K562 (cell line): ENCODE results near the gene MRGPRF. TPM values are rescaled to one million over a fixed set of nuclear protein-coding genes. Genes with fewer than 3 reads are reported as not detected.
A peak's percentile ranks its signal among the peaks of the same experiment; 100 is the strongest.

ENCODE experiments used
- ATAC-seq: fragments of 200-7000 bp; cut with Tn5 transposase; 3 replicates; pipeline ENCODE4 v1.9.1; 2020; ENCODE audit warnings: moderate library complexity
- BruUV-seq: library from RNA; stranded (reverse); fragments of 400-500 nt; replicated peaks from 2 replicates; lab custom pipeline; 2021; lab: Mats Ljungman, UMichigan
- CTCF ChIA-PET: fragments of 300-600 bp; formaldehyde crosslinking; extraction: SDS; loops from one replicate; lab custom pipeline; 2021; ENCODE audit warnings: low intra/inter-chr PET ratio; lab: Yijun Ruan, JAX
- POLR2A ChIA-PET: fragments of 300-600, 350-650 bp; sonication (Branson Sonifier 250); formaldehyde crosslinking; extraction: SDS; loops from one replicate; lab custom pipeline; 2021; ENCODE audit warnings: antibody characterized with exemption, inconsistent platforms; lab: Yijun Ruan, JAX
- DNase-seq, 4 experiments: peaks; one replicate each; pipeline versions ENCODE4 v3.0.0 to v3.0.0-alpha.2; 2011 to 2018; ENCODE audit warnings: low spot score in 3 of 4, mixed read lengths in 3 of 4; ENCODE audit errors: extremely low read depth in 1 of 4
- FAIRE-seq: peaks from 2 replicates; lab custom pipeline; 2011; peaks lifted over from hg19 to GRCh38; lab: Jason Lieb, UNC
- H2AFZ ChIP-seq: 2 replicates; pipeline ENCODE4 v1.6.0; 2011; ENCODE audit warnings: low read depth, low read length, control low read depth, inconsistent platforms
- H3K27ac ChIP-seq: fragments of 200-600 bp; 3 replicates; pipeline ENCODE4 v1.8.0; 2011; ENCODE audit warnings: low read depth, mild to moderate bottlenecking, control low read depth, inconsistent platforms, low read length, moderate library complexity, mixed read lengths; ENCODE audit errors: extremely low read depth
- H3K27me3 ChIP-seq, 2 experiments: fragments of 300-600 bp in 1 of 2; 2 replicates in 1 of 2; 3 replicates in 1 of 2; pipeline versions ENCODE4 v1.6.0 to v1.8.0; 2011; ENCODE audit warnings: inconsistent platforms in 2 of 2, low read length in 2 of 2, mild to moderate bottlenecking in 1 of 2, mixed read lengths in 1 of 2, moderate library complexity in 1 of 2; ENCODE audit not compliant: control insufficient read depth in 2 of 2, insufficient read depth in 2 of 2
- H3K36me3 ChIP-seq: fragments of 300-600 bp; 3 replicates; pipeline ENCODE4 v1.8.0; 2011; ENCODE audit warnings: mild to moderate bottlenecking, low read length, inconsistent platforms; ENCODE audit not compliant: control insufficient read depth, insufficient read depth
- H3K4me1 ChIP-seq, 2 experiments: fragments of 200-600 bp in 1 of 2; replicated peaks in 1 of 2; 2 replicates in 1 of 2; 3 replicates in 1 of 2; pipeline versions ENCODE4 v1.5.1 to v1.8.0; 2011; ENCODE audit warnings: inconsistent platforms in 2 of 2, low read length in 2 of 2, mild to moderate bottlenecking in 1 of 2, mixed read lengths in 1 of 2, moderate library complexity in 1 of 2; ENCODE audit not compliant: control insufficient read depth in 2 of 2, insufficient read depth in 2 of 2
- H3K4me2 ChIP-seq: 2 replicates; pipeline ENCODE4 v1.6.1; 2011; ENCODE audit warnings: low read length, control low read depth, inconsistent platforms, mixed read lengths; ENCODE audit not compliant: insufficient read depth
- H3K4me3 ChIP-seq: fragments of 200-600 bp; sonication (generic), shearing (Covaris generic); 2 replicates; pipeline ENCODE4 v1.5.1; 2016; ENCODE audit warnings: control low read depth, inconsistent platforms
- H3K79me2 ChIP-seq: fragments of 200-600 bp; 3 replicates; pipeline ENCODE4 v1.8.0; 2011; ENCODE audit warnings: low read length, inconsistent platforms; ENCODE audit not compliant: control insufficient read depth, insufficient read depth
- H3K9ac ChIP-seq, 2 experiments: 2 replicates each; pipeline versions ENCODE4 v1.6.0 to v1.6.1; 2011; ENCODE audit warnings: low read depth in 2 of 2, low read length in 2 of 2, control low read depth in 1 of 2, inconsistent platforms in 1 of 2, mild to moderate bottlenecking in 1 of 2, mixed read lengths in 1 of 2; ENCODE audit not compliant: insufficient read depth in 1 of 2
- H3K9me1 ChIP-seq: one replicate; pipeline ENCODE4 v1.6.0; 2011; ENCODE audit warnings: inconsistent platforms, mild to moderate bottlenecking, low read length, moderate library complexity; ENCODE audit not compliant: control insufficient read depth, insufficient read depth
- H3K9me3 ChIP-seq: replicated peaks from 2 replicates; pipeline ENCODE4 v1.5.1; 2011; ENCODE audit warnings: low read depth, low read length, inconsistent platforms; ENCODE audit not compliant: control insufficient read depth, insufficient read depth
- H4K20me1 ChIP-seq: replicated peaks from 2 replicates; pipeline ENCODE4 v1.6.1; 2011; ENCODE audit warnings: low read length, inconsistent platforms, mixed read lengths; ENCODE audit not compliant: control insufficient read depth, insufficient read depth
- ARID1B ChIP-seq: fragments of 450-650 bp; IDR thresholded peaks from 2 replicates; pipeline ENCODE4 v1.6.1; 2016; ENCODE audit warnings: antibody characterized with exemption, mild to moderate bottlenecking, inconsistent platforms
- BRF2 ChIP-seq: IDR thresholded peaks from 3 replicates; pipeline ENCODE4 v1.6.1; 2011; ENCODE audit warnings: borderline replicate concordance, mild to moderate bottlenecking; ENCODE audit not compliant: insufficient read length, insufficient read depth
- CEBPB ChIP-seq: fragments of 450-650 bp; IDR thresholded peaks from 2 replicates; pipeline ENCODE4 v1.6.1; 2016; ENCODE audit warnings: missing genetic modification characterization, missing compliant biosample characterization
- HNRNPK ChIP-seq: fragments of 200-400 bp; formaldehyde crosslinking; IDR thresholded peaks from one replicate; pipeline ENCODE4 v1.6.1; 2018; ENCODE audit warnings: mild to moderate bottlenecking, low read depth, low read length; ENCODE audit not compliant: poor library complexity, severe bottlenecking
- MCM2 ChIP-seq: fragments of 450-650 bp; IDR thresholded peaks from 2 replicates; pipeline ENCODE4 v1.6.1; 2017; ENCODE audit warnings: low read depth, mild to moderate bottlenecking
- NCOA1 ChIP-seq: fragments of 450-650 bp; IDR thresholded peaks from 2 replicates; pipeline ENCODE4 v1.6.1; 2016; ENCODE audit warnings: low read depth
- PHB ChIP-seq: fragments of 250-450 bp; sonication (Bioruptor Pico); IDR thresholded peaks from 2 replicates; pipeline ENCODE4 v1.5.0; 2021
- RBM17 ChIP-seq: fragments of 200-400 bp; formaldehyde crosslinking; IDR thresholded peaks from 2 replicates; pipeline ENCODE4 v1.6.1; 2017; ENCODE audit warnings: low read depth, mild to moderate bottlenecking, low read length, borderline replicate concordance
- RBM39 ChIP-seq: fragments of 200-400 bp; formaldehyde crosslinking; optimal IDR thresholded peaks from 2 replicates; pipeline ENCODE3; 2018; ENCODE audit warnings: low read depth, low read length
- SRSF1 ChIP-seq: fragments of 200-400 bp; formaldehyde crosslinking; IDR thresholded peaks from 2 replicates; pipeline ENCODE4 v1.6.1; 2017; ENCODE audit warnings: mild to moderate bottlenecking, low read depth, low read length, moderate library complexity
- ZFP36 ChIP-seq: fragments of 150-350 bp; IDR thresholded peaks from 2 replicates; pipeline ENCODE4 v1.6.1; 2018; ENCODE audit warnings: low read length, low read depth; ENCODE audit not compliant: partially characterized antibody
- ZNF780A ChIP-seq: fragments of 250-450 bp; sonication (Bioruptor Pico); IDR thresholded peaks from 2 replicates; pipeline ENCODE4 v1.5.0; 2021; ENCODE audit warnings: mild to moderate bottlenecking
- WGBS: fragments of 100-300 bp; shearing (Covaris generic); methylation state at CpG from one replicate; pipeline ENCODE4 v1.1.6; 2016; ENCODE audit warnings: low coverage, mixed read lengths; ENCODE audit not compliant: insufficient coverage; ENCODE audit errors: missing lambda C conversion rate; 5-methylcytosine and 5-hydroxymethylcytosine counted together
- in situ Hi-C: fragments of 300-500 bp; cut with MboI; formaldehyde crosslinking; loops from 4 replicates; pipeline ENCODE4 v1.15.0; 2018; ENCODE audit warnings: inconsistent platforms, mixed read lengths
- intact Hi-C: fragments of 100-400 bp; cut with micrococcal nuclease; formaldehyde crosslinking; loops from 2 replicates; pipeline ENCODE4 v1.14.2; 2022
- polyA plus RNA-seq, 8 experiments: library from polyadenylated mRNA; depleted of rRNA in 4 of 8; stranded (reverse) in 5 of 8; unstranded in 3 of 8; fragments of >200 nt; fragmentation: Nextera tagmentation in 2 of 8; fragmentation: Illumina TruSeq in 1 of 8; extraction: Ambion mirVana in 2 of 8; extraction: Trizol in 1 of 8; gene quantifications; 2 replicates each; pipeline versions ENCODE4 v1.2.1 to v1.2.3, GENCODE V29; 2011 to 2014; ENCODE audit warnings: inconsistent platforms in 1 of 8, missing spikeins in 1 of 8
- total RNA-seq, 7 experiments: library from RNA; depleted of rRNA in 6 of 7; stranded (reverse); fragments of >200 nt in 6 of 7; fragmentation: Illumina TruSeq in 2 of 7; extraction: Trizol in 2 of 7; gene quantifications; 2 replicates each; pipeline versions ENCODE4 v1.2.1 to v1.2.3, GENCODE V29; 2011 to 2021; ENCODE audit warnings: low replicate concordance in 1 of 7
- TF ChIP-seq, protein P1 (sequence below): fragments of 250-450 bp; sonication (Bioruptor Pico); IDR thresholded peaks from 2 replicates; pipeline ENCODE4 v1.4.0; 2020; ENCODE audit warnings: mild to moderate bottlenecking, moderate library complexity

Gene MRGPRF
- total and polyA plus RNA-seq, 9 of the 15 experiments (the other 6 are each of a cell fraction or from before 2014, with no cell fraction given), result not detected

DNA sequence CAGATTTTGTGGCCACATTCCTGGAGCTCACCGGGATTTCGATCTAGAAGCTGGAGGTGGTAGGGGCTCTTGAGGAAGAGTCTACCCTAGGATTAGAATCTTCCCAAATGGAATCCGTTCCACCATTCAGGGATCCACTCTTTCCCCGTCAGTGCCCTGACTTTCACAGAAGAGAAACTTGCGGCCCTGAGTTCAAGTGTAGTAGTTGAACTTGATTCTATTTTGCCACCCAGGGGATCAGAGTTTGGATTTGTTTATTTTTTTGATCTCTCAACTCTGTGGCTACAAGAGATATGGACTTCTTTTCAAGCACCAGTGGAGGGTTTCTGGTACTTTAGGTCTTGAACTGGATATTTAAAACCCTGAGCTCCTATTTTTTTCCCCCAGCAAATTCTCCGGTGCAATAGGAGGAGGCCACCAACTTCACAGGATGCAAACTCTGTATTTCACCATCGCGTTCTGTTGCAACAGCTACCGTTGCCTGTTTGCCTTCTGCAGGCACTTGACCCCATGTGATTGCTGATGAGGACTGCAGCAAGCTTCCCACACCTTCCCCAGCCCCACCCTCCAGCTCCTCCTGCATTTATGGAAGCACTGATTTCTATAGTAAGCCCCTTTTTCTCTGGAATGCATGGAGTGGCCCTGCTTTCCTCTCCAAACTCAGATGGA is 14.8 kb upstream of the MRGPRF start:
- BruUV-seq, result no TSS peak
- no peak for TF ChIP-seq BRF2
- TF ChIP-seq CEBPB (tag), result peak; percentile 52; the same call in 1 of the 2 replicates
- TF ChIP-seq RBM39, result no peak
- TF ChIP-seq ARID1B, result no peak
- TF ChIP-seq MCM2, result no peak
- TF ChIP-seq ZFP36, result no peak
- TF ChIP-seq HNRNPK, result no peak
- TF ChIP-seq NCOA1, result no peak
- TF ChIP-seq RBM17, result no peak
- no peak for TF ChIP-seq PHB
- TF ChIP-seq ZNF780A, result no peak
- TF ChIP-seq SRSF1, result no peak
- TF ChIP-seq, protein P1, sequence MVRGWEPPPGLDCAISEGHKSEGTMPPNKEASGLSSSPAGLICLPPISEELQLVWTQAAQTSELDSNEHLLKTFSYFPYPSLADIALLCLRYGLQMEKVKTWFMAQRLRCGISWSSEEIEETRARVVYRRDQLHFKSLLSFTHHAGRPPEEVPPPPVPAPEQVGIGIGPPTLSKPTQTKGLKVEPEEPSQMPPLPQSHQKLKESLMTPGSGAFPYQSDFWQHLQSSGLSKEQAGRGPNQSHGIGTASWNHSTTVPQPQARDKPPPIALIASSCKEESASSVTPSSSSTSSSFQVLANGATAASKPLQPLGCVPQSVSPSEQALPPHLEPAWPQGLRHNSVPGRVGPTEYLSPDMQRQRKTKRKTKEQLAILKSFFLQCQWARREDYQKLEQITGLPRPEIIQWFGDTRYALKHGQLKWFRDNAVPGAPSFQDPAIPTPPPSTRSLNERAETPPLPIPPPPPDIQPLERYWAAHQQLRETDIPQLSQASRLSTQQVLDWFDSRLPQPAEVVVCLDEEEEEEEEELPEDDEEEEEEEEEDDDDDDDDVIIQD, result no peak

More for the DNA sequence above, 14.8 kb upstream of the MRGPRF start:
- H3K4me2 ChIP-seq, result no peak overlapping the region
- no peak for FAIRE-seq
- no peaks in the 10 kb centered on the region for H3K36me3 ChIP-seq
- ATAC-seq, result no peak
- ChIA-PET CTCF (no interaction called here), POLR2A (interaction anchor here (0.8 kb wide), 1 partner anchor 21 kb away, joined by 4 read pairs; the partner anchor contains the start of gene TPCN2)
- DNase-seq, result no peak
- H3K79me2 ChIP-seq, result no peaks in the 10 kb centered on the region
- no peaks in the 10 kb centered on the region for H3K9me3 ChIP-seq
- WGBS, result 4% methylated on average over 9 of the region's 9 CpGs
- no peak overlapping the region for H3K9ac ChIP-seq
- H3K4me3 ChIP-seq, result no peak overlapping the region
- intact Hi-C loops (no loop called here), in situ Hi-C loops (no loop called here)
- no peak overlapping the region for H3K27ac ChIP-seq
- no peaks in the 10 kb centered on the region for H3K4me1 ChIP-seq
- H4K20me1 ChIP-seq, result peaks cover 3% of the 10 kb centered on the region; the same call in 1 of the 2 replicates
- no peaks in the 10 kb centered on the region for H3K9me1 ChIP-seq
- H2AFZ ChIP-seq, result no peak overlapping the region
- peaks cover 19 to 52% of the 10 kb centered on the region in 2 experiments for H3K27me3 ChIP-seq
